ENCODE data around the gene FOXN3.
"Not testable (repeated sequence)": the region's sequence is repeated elsewhere in the genome, so short reads cannot be mapped to it uniquely, and the experiment has no call there.

- TF ChIP-seq POLR2A, CTCF (IDR thresholded peaks at IDR 0.05): not testable (repeated sequence)
These were observed 265.3 kb downstream of the FOXN3 start for GRCh38 chr14:89151693-89152092.
